ENCODE data around the gene FNBP1. TPM values are rescaled to one million over a fixed set of nuclear protein-coding genes. Genes with fewer than 3 reads are reported as not detected.
"Not testable (repeated sequence)": the region's sequence is repeated elsewhere in the genome, so short reads cannot be mapped to it uniquely, and the experiment has no call there.

The FNBP1 gene
- total RNA-seq, 1 donor from 2014 or later: 80.4 TPM

- TF ChIP-seq, protein P1, sequence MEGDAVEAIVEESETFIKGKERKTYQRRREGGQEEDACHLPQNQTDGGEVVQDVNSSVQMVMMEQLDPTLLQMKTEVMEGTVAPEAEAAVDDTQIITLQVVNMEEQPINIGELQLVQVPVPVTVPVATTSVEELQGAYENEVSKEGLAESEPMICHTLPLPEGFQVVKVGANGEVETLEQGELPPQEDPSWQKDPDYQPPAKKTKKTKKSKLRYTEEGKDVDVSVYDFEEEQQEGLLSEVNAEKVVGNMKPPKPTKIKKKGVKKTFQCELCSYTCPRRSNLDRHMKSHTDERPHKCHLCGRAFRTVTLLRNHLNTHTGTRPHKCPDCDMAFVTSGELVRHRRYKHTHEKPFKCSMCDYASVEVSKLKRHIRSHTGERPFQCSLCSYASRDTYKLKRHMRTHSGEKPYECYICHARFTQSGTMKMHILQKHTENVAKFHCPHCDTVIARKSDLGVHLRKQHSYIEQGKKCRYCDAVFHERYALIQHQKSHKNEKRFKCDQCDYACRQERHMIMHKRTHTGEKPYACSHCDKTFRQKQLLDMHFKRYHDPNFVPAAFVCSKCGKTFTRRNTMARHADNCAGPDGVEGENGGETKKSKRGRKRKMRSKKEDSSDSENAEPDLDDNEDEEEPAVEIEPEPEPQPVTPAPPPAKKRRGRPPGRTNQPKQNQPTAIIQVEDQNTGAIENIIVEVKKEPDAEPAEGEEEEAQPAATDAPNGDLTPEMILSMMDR (IDR thresholded peaks at IDR 0.05; ENCODE audit: partially characterized antibody, unreplicated experiment): no peak
- no peaks in the 10 kb centered on the region for H3K36me3 Mint-ChIP-seq (ENCODE audit: unreplicated experiment)
- H3K4me1 Mint-ChIP-seq (ENCODE audit: low read depth, unreplicated experiment): peaks cover 14% of the 10 kb centered on the region
- H3K9me3 Mint-ChIP-seq (ENCODE audit: unreplicated experiment): no peaks in the 10 kb centered on the region
- DNase-seq: no peak
- no peaks in the 10 kb centered on the region for H3K27me3 Mint-ChIP-seq (ENCODE audit: unreplicated experiment)
- H3K27ac Mint-ChIP-seq (ENCODE audit: unreplicated experiment): no peak overlapping the region
- no peak overlapping the region for H3K4me3 Mint-ChIP-seq (ENCODE audit: unreplicated experiment)
Observed at GRCh38 chr9:129958796-129959195, 84.2 kb downstream of the FNBP1 start.

GRCh38 chr9:129954868-129955550, 88.0 kb downstream of the FNBP1 start:
- no peak overlapping the region for H3K4me3 Mint-ChIP-seq (ENCODE audit: unreplicated experiment)

DNA sequence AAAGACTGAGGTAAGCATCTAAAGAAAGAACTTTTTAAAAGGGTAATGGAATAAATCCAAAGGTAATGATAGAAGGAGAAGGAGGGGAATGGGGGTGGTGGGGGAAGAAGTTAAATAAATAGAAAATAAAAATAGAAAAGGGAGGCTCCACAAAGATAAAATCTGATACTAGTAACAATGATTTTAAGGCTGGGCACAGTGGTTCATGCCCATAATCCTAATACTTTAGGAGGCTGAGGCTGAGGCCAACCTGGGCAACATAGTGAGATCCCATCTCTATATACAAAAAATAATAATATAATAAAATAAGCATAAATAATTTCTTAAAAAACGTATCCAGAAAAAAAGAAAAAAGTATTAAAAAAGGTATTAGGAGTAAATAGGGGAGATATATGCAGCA, 89.3 kb downstream of the FNBP1 start:
- Mint-ChIP-seq H3K4me3 (ENCODE audit: unreplicated experiment) (no peak overlapping the region), H3K36me3 (ENCODE audit: unreplicated experiment) (no peaks in the 10 kb centered on the region), H3K4me1 (ENCODE audit: low read depth, unreplicated experiment) (peaks cover 1% of the 10 kb centered on the region), H3K27me3 (ENCODE audit: unreplicated experiment) (no peaks in the 10 kb centered on the region), H3K27ac (ENCODE audit: unreplicated experiment) (no peak overlapping the region), H3K9me3 (ENCODE audit: unreplicated experiment) (peaks cover 2% of the 10 kb centered on the region)
- TF ChIP-seq, protein P1 (IDR thresholded peaks at IDR 0.05; ENCODE audit: partially characterized antibody, unreplicated experiment): no peak
- DNase-seq: no peak

More at GRCh38 chr9:129954868-129955550, 88.0 kb downstream of the FNBP1 start:
- no peak for DNase-seq
- no peaks in the 10 kb centered on the region for H3K36me3 Mint-ChIP-seq (ENCODE audit: unreplicated experiment)
- H3K9me3 Mint-ChIP-seq (ENCODE audit: unreplicated experiment): peaks cover 2% of the 10 kb centered on the region
- peak overlapping the region; percentile 49 for H3K27ac Mint-ChIP-seq (ENCODE audit: unreplicated experiment)
- peaks cover 1% of the 10 kb centered on the region for H3K4me1 Mint-ChIP-seq (ENCODE audit: low read depth, unreplicated experiment)
- TF ChIP-seq, protein P1 (IDR thresholded peaks at IDR 0.05; ENCODE audit: partially characterized antibody, unreplicated experiment): no peak
- H3K27me3 Mint-ChIP-seq (ENCODE audit: unreplicated experiment): no peaks in the 10 kb centered on the region

- Mint-ChIP-seq H3K9me3 (ENCODE audit: unreplicated experiment) (peaks cover 2% of the 10 kb centered on the region), H3K27ac (ENCODE audit: unreplicated experiment) (no peak overlapping the region), H3K4me1 (ENCODE audit: low read depth, unreplicated experiment) (peaks cover 1% of the 10 kb centered on the region), H3K4me3 (ENCODE audit: unreplicated experiment) (no peak overlapping the region), H3K27me3 (ENCODE audit: unreplicated experiment) (no peaks in the 10 kb centered on the region), H3K36me3 (ENCODE audit: unreplicated experiment) (no peaks in the 10 kb centered on the region)
- TF ChIP-seq, protein P1 (IDR thresholded peaks at IDR 0.05; ENCODE audit: partially characterized antibody, unreplicated experiment): no peak
- DNase-seq: no peak
Observed at GRCh38 chr9:129952337-129952736, 90.7 kb downstream of the FNBP1 start.

DNA sequence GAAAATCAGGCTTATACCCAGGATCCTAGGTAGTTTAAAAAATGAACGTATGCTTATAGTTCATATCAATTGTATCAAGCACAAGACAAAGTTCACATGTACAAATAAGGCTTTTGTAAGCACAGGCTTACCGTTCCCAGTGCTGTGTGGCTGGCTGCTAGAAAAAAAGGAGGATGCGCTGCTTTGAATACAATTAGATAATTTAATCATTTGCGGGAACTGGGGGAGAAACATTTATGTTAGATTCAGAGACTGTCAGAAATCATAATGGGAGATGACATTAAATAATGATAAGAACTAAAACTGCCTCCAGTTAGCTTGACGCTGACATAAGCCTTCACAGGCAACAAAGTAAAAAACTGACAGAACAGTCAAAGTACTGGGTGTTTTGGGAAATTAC, 93.2 kb downstream of the FNBP1 start:
- TF ChIP-seq, protein P1 (IDR thresholded peaks at IDR 0.05; ENCODE audit: partially characterized antibody, unreplicated experiment): no peak
- H3K9me3 Mint-ChIP-seq (ENCODE audit: unreplicated experiment): peaks cover 2% of the 10 kb centered on the region
- H3K36me3 Mint-ChIP-seq (ENCODE audit: unreplicated experiment): no peaks in the 10 kb centered on the region
- H3K27me3 Mint-ChIP-seq (ENCODE audit: unreplicated experiment): no peaks in the 10 kb centered on the region
- DNase-seq: no peak
- H3K4me3 Mint-ChIP-seq (ENCODE audit: unreplicated experiment): no peak overlapping the region
- H3K4me1 Mint-ChIP-seq (ENCODE audit: low read depth, unreplicated experiment): peaks cover under 1% of the 10 kb centered on the region
- no peak overlapping the region for H3K27ac Mint-ChIP-seq (ENCODE audit: unreplicated experiment)

GRCh38 chr9:129948626-129949025, 94.4 kb downstream of the FNBP1 start:
- not testable (repeated sequence) for H3K27me3 Mint-ChIP-seq (ENCODE audit: unreplicated experiment); H3K4me3 Mint-ChIP-seq (ENCODE audit: unreplicated experiment)

More at GRCh38 chr9:129948626-129949025, 94.4 kb downstream of the FNBP1 start:
- H3K27ac Mint-ChIP-seq (ENCODE audit: unreplicated experiment); DNase-seq; H3K9me3 Mint-ChIP-seq (ENCODE audit: unreplicated experiment); H3K36me3 Mint-ChIP-seq (ENCODE audit: unreplicated experiment); H3K4me1 Mint-ChIP-seq (ENCODE audit: low read depth, unreplicated experiment): not testable (repeated sequence)

All from glutamatergic neuron (in vitro differentiated cells).